ENCODE data around the gene CATSPER3. TPM values are rescaled to one million over a fixed set of nuclear protein-coding genes. Genes with fewer than 3 reads are reported as not detected.

The CATSPER3 gene
- total and polyA plus RNA-seq, 2 of the 8 experiments (the other 6 are each of a cell fraction or from before 2014, with no cell fraction given) = 0.62 TPM; not detected in 1

- Histone ChIP-seq H2BK120ac (replicated peaks; ENCODE audit: low read depth, low read length) (no peak overlapping the region), H3K14ac (ENCODE audit: insufficient read length) (no peak overlapping the region), H4K20me1 (replicated peaks in 1 of 2; ENCODE audit: control insufficient read depth in 1 of 2, insufficient read depth in 2 of 2, low read length in 2 of 2) (peaks cover 12 to 19% of the 10 kb centered on the region in 2 experiments), H3K79me1 (ENCODE audit: low read depth, low read length) (no peaks in the 10 kb centered on the region), H3K9ac (replicated peaks in 1 of 4; ENCODE audit: extremely low read depth in 1 of 4, low read depth in 3 of 4, low read length in 3 of 4) (no peak overlapping the region), H3K18ac (ENCODE audit: extremely low read depth, low read length) (no peak overlapping the region), H2BK15ac (ENCODE audit: low read length) (no peak overlapping the region; the same call in 1 of the 2 replicates), H2AFZ (ENCODE audit: low read length) (no peak overlapping the region), H2BK12ac (ENCODE audit: low read depth, low read length) (no peak overlapping the region), H3K27ac (ENCODE audit: low read depth, low read length) (no peak overlapping the region), H3K79me2 (ENCODE audit: control insufficient read depth in 1 of 2, insufficient read depth in 2 of 2, low read length in 2 of 2) (no peaks in the 10 kb centered on the region), H4K5ac (ENCODE audit: insufficient read length, low read depth, low read length) (no peak overlapping the region), H3K9me3 (ENCODE audit: insufficient read depth in 2 of 2, low read depth in 1 of 2, low read length in 1 of 2) (no peaks in the 10 kb centered on the region), H3K4me2 (ENCODE audit: insufficient read depth in 1 of 2, low read depth in 2 of 2, low read length in 2 of 2) (no peak overlapping the region), H3K23ac (ENCODE audit: insufficient read length) (no peak overlapping the region), H3K4ac (replicated peaks; ENCODE audit: insufficient read length, low read depth, low read length) (no peak overlapping the region), H3K36me3 (ENCODE audit: control insufficient read depth in 2 of 4, insufficient read depth in 4 of 4, low read length in 3 of 4) (0 out of 8 replicates have a peak, but pooled peaks cover 0 to 3% (median 0%) of the 10 kb centered on the region in 4 experiments), H4K8ac (ENCODE audit: extremely low read depth, insufficient read depth, low read length) (no peak overlapping the region), H3K4me3 (ENCODE audit: extremely low read depth in 1 of 4, insufficient read depth in 2 of 4, low read depth in 3 of 4, low read length in 4 of 4) (no peak overlapping the region), H2BK20ac (ENCODE audit: low read length) (no peak overlapping the region), H3K27me3 (replicated peaks in 1 of 4; ENCODE audit: control insufficient read depth in 3 of 4, extremely low read depth in 1 of 4, insufficient read depth in 3 of 4, low read length in 3 of 4) (peaks cover 73 to 99% (median 92%) of the 10 kb centered on the region in 4 experiments), H3K56ac (replicated peaks; ENCODE audit: insufficient read length, low read depth, low read length) (no peak overlapping the region), H3K4me1 (replicated peaks in 1 of 4; ENCODE audit: control insufficient read depth in 3 of 4, insufficient read depth in 4 of 4, low read length in 3 of 4) (peaks cover 3 to 24% (median 14%) of the 10 kb centered on the region in 4 experiments; a peak in 6 of 7 replicates), H2BK5ac (ENCODE audit: low read depth, low read length) (no peak overlapping the region), H3K23me2 (ENCODE audit: low read depth, low read length) (peaks cover 12% of the 10 kb centered on the region; the same call in 1 of the 2 replicates), H4K91ac (replicated peaks; ENCODE audit: insufficient read length, low read length) (no peak overlapping the region), H2AK5ac (ENCODE audit: low read depth, low read length) (no peak overlapping the region)
- TF ChIP-seq RAD21 (IDR thresholded peaks at IDR 0.05 in 1 of 2, conservative IDR thresholded peaks at IDR 0.05 in 1 of 2; ENCODE audit: low read depth in 2 of 2, low read length in 2 of 2) (no peak), SP1 (IDR thresholded peaks at IDR 0.05; ENCODE audit: low read depth, low read length) (peak; percentile 78), SP2 (IDR thresholded peaks at IDR 0.05; ENCODE audit: low read length) (peak; percentile 12; the same call in 1 of the 2 replicates)
- POLR2A ChIA-PET (ENCODE audit: partially characterized antibody) = interaction anchor here (0.8 kb wide), 1 partner anchor 21 kb away, joined by 3 read pairs; no protein-coding TSS in a partner anchor
- FAIRE-seq = no peak
- DNase-seq (ENCODE audit: low read depth in 1 of 2, low spot score in 2 of 2) = no peak
- 100% methylated on average over 1 of the region's 1 CpG; no CpG with 5 or more reads in 1 of the 2 experiments for WGBS, 2 experiments (ENCODE audit: extremely low coverage in 1 of 2, insufficient coverage in 1 of 2, insufficient read length in 1 of 2, insufficient replicate concordance in 2 of 2, low coverage in 1 of 2, low lambda C conversion rate in 2 of 2, missing lambda C conversion rate in 1 of 2)
- CTCF ChIA-PET (ENCODE audit: partially characterized antibody) = interaction anchor here (0.7 to 2.4 kb wide), 7 partner anchors 9 to 163 kb away, joined by 3 to 7 read pairs (median 4); partner anchors contain the start of gene PCBD2
These were observed 74.9 kb downstream of the CATSPER3 start for GRCh38 chr5:135042595-135042994.
